A673 (cell line): ENCODE results near the gene CDR2L. TPM values are rescaled to one million over a fixed set of nuclear protein-coding genes. Genes with fewer than 3 reads are reported as not detected.

Experiments
- BruUV-seq: library from RNA; stranded (reverse); fragments of 400-500 nt; replicated peaks from 2 replicates; lab custom pipeline; 2021; lab: Mats Ljungman, UMichigan
- CTCF ChIA-PET: fragments of 300-600 bp; sonication (Branson Sonifier 250); formaldehyde crosslinking; loops from one replicate; lab custom pipeline; 2022; ENCODE audit warnings: antibody characterized with exemption; lab: Charles Lee
- POLR2A ChIA-PET: fragments of 300-600 bp; sonication (Branson Sonifier 250); formaldehyde crosslinking; loops from one replicate; lab custom pipeline; 2022; ENCODE audit warnings: antibody characterized with exemption; ENCODE audit not compliant: low non-redundant PET; lab: Charles Lee
- DNase-seq: peaks from one replicate; pipeline ENCODE4 v3.0.0-alpha.2; 2015; ENCODE audit warnings: low spot score
- H3K27ac ChIP-seq: fragments of 200-600 bp; sonication (generic); 2 replicates; pipeline ENCODE4 v1.5.1; 2016; ENCODE audit warnings: mixed run types, low read depth, mild to moderate bottlenecking, mixed read lengths, antibody characterized with exemption, low read length; ENCODE audit not compliant: poor library complexity, severe bottlenecking
- H3K27me3 ChIP-seq: fragments of 200-600 bp; sonication (generic); replicated peaks from 2 replicates; pipeline ENCODE4 v1.6.1; 2017; ENCODE audit warnings: mixed run types, low read depth, mild to moderate bottlenecking, mixed read lengths, antibody characterized with exemption, low read length; ENCODE audit not compliant: insufficient read depth, poor library complexity
- H3K36me3 ChIP-seq: fragments of 200-600 bp; sonication (generic); 2 replicates; pipeline ENCODE4 v1.6.1; 2016; ENCODE audit warnings: mixed run types, mild to moderate bottlenecking, mixed read lengths, antibody characterized with exemption, low read length; ENCODE audit not compliant: insufficient read depth, poor library complexity, severe bottlenecking
- H3K4me1 ChIP-seq: fragments of 200-600 bp; sonication (generic); 2 replicates; pipeline ENCODE4 v1.6.1; 2017; ENCODE audit warnings: mixed run types, mild to moderate bottlenecking, mixed read lengths, antibody characterized with exemption, low read length; ENCODE audit not compliant: insufficient read depth, poor library complexity, severe bottlenecking
- H3K4me3 ChIP-seq: fragments of 200-600 bp; sonication (generic); 2 replicates; pipeline ENCODE4 v1.5.1; 2016; ENCODE audit warnings: low read depth, mixed run types, mild to moderate bottlenecking, mixed read lengths, low read length; ENCODE audit not compliant: poor library complexity, severe bottlenecking
- H3K9me3 ChIP-seq: fragments of 200-600 bp; sonication (generic); 2 replicates; pipeline ENCODE4 v1.6.1; 2016; ENCODE audit warnings: mixed run types, low read depth, mild to moderate bottlenecking, mixed read lengths, antibody characterized with exemption, low read length; ENCODE audit not compliant: poor library complexity, severe bottlenecking
- EZH2 ChIP-seq: fragments of 200-600 bp; sonication (generic); IDR thresholded peaks from 2 replicates; pipeline ENCODE4 v1.6.1; 2017; ENCODE audit warnings: borderline replicate concordance, low read depth, mild to moderate bottlenecking, mixed read lengths, antibody characterized with exemption, low read length; ENCODE audit not compliant: poor library complexity, severe bottlenecking
- intact Hi-C: fragments of 100-400 bp; cut with micrococcal nuclease; formaldehyde crosslinking; loops from one replicate; pipeline ENCODE4 v1.10.0; 2022; ENCODE audit not compliant: unreplicated experiment
- total RNA-seq: library from RNA; stranded (reverse); gene quantifications from 2 replicates; pipeline ENCODE4 v1.2.3, GENCODE V29; 2021
- TF ChIP-seq, protein P1 (sequence below): fragments of 300-800, 200-600 bp; sonication (generic); conservative IDR thresholded peaks from 2 replicates; pipeline ENCODE4 v1.5.1; 2017; ENCODE audit warnings: low read depth, mild to moderate bottlenecking, antibody characterized with exemption, low read length, moderate library complexity, mixed read lengths

Gene CDR2L
- total RNA-seq, 1 experiment from 2014 or later = 5.8 TPM

DNA sequence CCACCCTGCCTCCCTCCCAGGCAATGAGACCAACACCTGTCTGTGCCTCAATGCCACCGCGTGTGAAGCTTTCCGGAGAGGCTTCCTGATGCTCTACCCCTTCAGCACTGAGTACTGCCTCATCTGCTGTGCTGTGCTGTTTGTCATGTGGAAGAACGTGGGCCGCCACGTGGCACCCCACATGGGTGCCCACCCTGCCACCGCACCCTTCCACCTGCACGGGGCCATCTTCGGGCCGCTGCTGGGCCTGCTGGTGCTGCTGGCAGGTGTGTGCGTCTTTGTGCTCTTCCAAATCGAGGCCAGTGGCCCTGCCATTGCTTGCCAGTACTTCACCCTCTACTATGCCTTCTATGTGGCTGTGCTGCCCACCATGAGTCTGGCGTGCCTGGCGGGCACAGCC lies 40.8 kb upstream of the CDR2L start:
- ChIA-PET CTCF (no interaction called here), POLR2A (no interaction called here)
- no peaks in the 10 kb centered on the region for H3K36me3 ChIP-seq
- DNase-seq = no peak
- BruUV-seq = no TSS peak
- peaks cover 86% of the 10 kb centered on the region for H3K27me3 ChIP-seq
- no peaks in the 10 kb centered on the region for H3K4me1 ChIP-seq
- TF ChIP-seq, protein P1, sequence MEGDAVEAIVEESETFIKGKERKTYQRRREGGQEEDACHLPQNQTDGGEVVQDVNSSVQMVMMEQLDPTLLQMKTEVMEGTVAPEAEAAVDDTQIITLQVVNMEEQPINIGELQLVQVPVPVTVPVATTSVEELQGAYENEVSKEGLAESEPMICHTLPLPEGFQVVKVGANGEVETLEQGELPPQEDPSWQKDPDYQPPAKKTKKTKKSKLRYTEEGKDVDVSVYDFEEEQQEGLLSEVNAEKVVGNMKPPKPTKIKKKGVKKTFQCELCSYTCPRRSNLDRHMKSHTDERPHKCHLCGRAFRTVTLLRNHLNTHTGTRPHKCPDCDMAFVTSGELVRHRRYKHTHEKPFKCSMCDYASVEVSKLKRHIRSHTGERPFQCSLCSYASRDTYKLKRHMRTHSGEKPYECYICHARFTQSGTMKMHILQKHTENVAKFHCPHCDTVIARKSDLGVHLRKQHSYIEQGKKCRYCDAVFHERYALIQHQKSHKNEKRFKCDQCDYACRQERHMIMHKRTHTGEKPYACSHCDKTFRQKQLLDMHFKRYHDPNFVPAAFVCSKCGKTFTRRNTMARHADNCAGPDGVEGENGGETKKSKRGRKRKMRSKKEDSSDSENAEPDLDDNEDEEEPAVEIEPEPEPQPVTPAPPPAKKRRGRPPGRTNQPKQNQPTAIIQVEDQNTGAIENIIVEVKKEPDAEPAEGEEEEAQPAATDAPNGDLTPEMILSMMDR = no peak
- TF ChIP-seq EZH2 = no peak
- no peaks in the 10 kb centered on the region for H3K9me3 ChIP-seq
- H3K27ac ChIP-seq = no peak overlapping the region
- intact Hi-C loops = no loop called here
- H3K4me3 ChIP-seq = no peak overlapping the region

DNA sequence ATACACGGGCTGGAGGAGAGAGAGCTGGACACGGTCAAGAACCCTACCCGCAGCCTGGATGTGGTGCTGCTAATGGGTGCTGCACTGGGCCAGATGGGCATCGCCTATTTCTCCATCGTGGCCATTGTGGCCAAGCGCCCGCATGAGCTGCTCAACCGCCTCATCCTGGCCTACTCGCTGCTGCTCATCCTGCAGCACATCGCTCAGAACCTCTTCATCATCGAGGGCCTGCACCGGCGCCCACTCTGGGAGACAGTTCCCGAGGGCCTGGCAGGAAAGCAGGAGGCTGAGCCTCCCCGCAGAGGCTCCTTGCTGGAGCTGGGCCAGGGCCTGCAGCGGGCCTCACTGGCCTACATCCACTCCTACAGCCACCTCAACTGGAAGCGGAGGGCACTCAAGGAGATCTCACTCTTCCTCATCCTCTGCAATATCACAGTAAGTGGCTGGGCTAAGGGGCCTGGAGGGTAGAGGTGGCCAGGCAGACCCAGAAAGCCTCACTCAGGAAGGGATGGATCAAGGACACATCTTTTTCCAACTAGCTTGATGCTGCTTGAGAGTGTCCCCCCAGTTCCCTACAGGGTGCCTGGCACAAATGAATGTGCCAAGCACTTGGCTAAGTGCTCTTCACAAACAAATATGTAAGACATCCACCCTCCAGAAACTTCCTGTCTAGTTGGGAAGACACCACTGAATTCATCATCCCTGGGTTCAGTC lies 40.2 kb upstream of the CDR2L start:
- TF ChIP-seq EZH2 = no peak
- TF ChIP-seq, protein P1 = no peak
- POLR2A ChIA-PET = no interaction called here
- CTCF ChIA-PET = no interaction called here
- Histone ChIP-seq H3K4me3 (no peak overlapping the region), H3K36me3 (no peaks in the 10 kb centered on the region), H3K4me1 (no peaks in the 10 kb centered on the region), H3K27me3 (peaks cover 86% of the 10 kb centered on the region), H3K27ac (no peak overlapping the region), H3K9me3 (no peaks in the 10 kb centered on the region)
- intact Hi-C loops = no loop called here
- no TSS peak for BruUV-seq
- DNase-seq = no peak

DNA sequence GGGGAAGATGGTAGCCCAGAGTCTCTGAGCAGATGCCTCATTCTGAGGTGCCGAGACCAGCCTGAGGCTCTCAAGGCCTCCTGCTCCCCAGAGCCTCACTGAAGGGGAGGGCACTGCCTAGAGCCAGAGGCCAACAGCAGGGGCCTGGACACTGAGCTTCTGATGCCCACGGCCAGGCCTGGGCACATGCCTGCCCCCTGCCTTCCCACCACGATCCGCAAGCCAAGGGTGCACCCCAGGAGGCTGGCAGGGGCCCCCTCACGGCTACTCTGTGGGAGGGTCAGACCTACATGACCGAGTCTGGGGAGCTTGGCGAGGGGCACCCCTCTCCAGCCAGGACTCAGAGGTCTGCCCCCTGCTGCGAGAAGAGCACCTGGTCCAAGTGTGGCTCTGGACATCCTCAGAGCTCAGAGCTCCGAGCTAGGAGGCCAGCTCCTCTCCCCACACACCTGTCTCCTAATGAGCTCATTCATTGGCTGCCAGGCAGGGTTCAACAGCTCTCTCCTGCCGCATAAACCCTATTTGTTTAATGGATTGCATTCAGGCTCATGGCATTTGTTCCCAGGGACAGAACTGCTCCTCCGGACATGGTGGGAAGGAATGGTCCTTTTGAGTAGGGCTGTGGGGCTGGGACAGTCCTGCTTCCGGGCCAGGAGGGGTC lies 37.8 kb upstream of the CDR2L start:
- no peak overlapping the region for H3K4me3 ChIP-seq
- no peaks in the 10 kb centered on the region for H3K36me3 ChIP-seq
- no TSS peak for BruUV-seq
- TF ChIP-seq EZH2 = no peak
- TF ChIP-seq, protein P1 = no peak
- no peak for DNase-seq
- no peaks in the 10 kb centered on the region for H3K9me3 ChIP-seq
- peaks cover 86% of the 10 kb centered on the region for H3K27me3 ChIP-seq
- POLR2A ChIA-PET = no interaction called here
- no peak overlapping the region for H3K27ac ChIP-seq
- intact Hi-C loops = loop anchor here (10.0 kb wide), 1 partner anchor 205 kb away; the partner anchor contains the start of gene NHERF1
- CTCF ChIA-PET = interaction anchor here (0.6 to 1.8 kb wide), 2 partner anchors 11 to 160 kb away, joined by 5 to 9 read pairs; no protein-coding TSS in a partner anchor
- H3K4me1 ChIP-seq = no peaks in the 10 kb centered on the region
